ENCODE data around the gene IFNA10.
"Not testable (repeated sequence)": the region's sequence is repeated elsewhere in the genome, so short reads cannot be mapped to it uniquely, and the experiment has no call there.

Gene IFNA10

GRCh38 chr9:21187487-21187886 lies 19.5 kb downstream of the IFNA10 start, which contains the start of gene IFNA4:
IFNA4 (minus strand) TSS chr9:21187587; CDS start chr9:21187531, 56 bp downstream.
- not testable (repeated sequence) for FAIRE-seq

- FAIRE-seq, result peak; percentile 75
These were observed 23.9 kb downstream of the IFNA10 start for GRCh38 chr9:21182810-21183736.

- FAIRE-seq, result no peak
These were observed 32.3 kb downstream of the IFNA10 start for GRCh38 chr9:21174671-21175070.

GRCh38 chr9:21172156-21172555 lies 34.8 kb downstream of the IFNA10 start:
- FAIRE-seq, result no peak

DNA sequence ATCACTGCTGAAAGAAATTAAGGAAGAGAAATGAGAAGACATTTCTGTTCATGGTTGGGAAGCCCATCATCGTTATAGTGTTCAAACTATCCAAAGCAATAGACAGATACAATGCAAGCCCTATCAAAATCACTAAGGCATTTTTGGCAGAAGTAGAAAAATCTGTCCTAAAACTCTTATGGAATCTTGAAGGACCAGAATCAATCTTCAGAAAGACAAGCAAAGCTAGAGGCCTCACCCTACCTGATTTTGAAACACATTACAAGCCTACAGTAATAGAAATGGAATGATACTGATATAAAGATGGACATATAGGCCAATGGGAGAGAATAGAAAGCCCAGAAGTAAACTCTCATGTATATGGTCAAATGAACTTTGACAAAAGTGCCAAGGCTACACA lies 35.6 kb downstream of the IFNA10 start:
- no peak for FAIRE-seq

- not testable (repeated sequence) for FAIRE-seq
These were observed 40.4 kb downstream of the IFNA10 start, which contains the start of gene IFNA21 for GRCh38 chr9:21166560-21166959. IFNA21 (minus strand) TSS chr9:21166660; CDS start chr9:21166612, 48 bp downstream.

DNA sequence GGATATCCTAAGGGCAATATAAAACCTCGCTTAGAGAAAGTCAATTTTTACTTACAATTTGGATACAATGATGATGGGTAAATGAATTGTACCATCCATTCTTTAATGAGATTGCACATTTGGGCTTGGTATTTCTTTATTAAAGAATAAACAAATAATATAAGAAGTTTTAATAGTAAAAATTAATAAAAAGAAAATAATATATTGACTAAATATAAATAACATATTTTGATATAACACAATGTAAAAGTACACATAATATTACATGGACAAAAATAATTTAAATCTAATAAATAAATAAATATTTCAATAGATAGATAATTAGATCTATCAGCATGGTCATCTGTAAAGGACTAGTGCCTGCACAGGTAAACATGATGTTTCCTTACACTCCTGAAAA lies 41.4 kb downstream of the IFNA10 start:
- FAIRE-seq, result peak; percentile 85

DNA sequence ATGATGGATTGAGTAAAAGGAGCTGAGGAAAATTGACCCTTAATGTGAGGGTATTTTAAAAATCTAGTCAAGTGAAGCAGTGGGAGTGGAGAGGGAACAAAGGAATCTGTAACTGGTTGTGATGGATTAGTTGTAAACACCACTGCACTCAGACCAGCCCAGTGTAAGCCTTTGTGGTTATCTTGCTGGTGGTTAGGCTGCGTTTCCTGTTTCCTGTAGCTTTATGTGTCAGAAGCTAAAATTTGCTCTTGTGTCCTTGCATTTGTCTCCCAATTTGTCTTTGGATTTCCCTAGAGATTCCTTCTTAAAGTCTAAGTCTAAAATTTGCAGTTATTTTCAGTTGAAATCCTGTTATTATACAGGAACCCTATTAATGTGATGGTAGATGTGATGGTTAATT lies 46.8 kb downstream of the IFNA10 start:
- no peak for FAIRE-seq
